OCI-LY3 (cell line): Measurements from ENCODE around the gene ARHGEF17.

Experiments used
- EZH2phosphoT487 ChIP-seq: fragments of 200-600 bp; shearing (Covaris generic); IDR thresholded peaks from 2 replicates; pipeline ENCODE4 v1.6.1; 2018; ENCODE audit warnings: antibody characterized with exemption, mixed run types, low read depth
- TF ChIP-seq, protein P1 (sequence below): fragments of 200-600, 300-600 bp; sonication (generic); IDR thresholded peaks from 2 replicates; pipeline ENCODE4 v1.5.1; 2014; ENCODE audit warnings: antibody characterized with exemption, low read length, low read depth

DNA sequence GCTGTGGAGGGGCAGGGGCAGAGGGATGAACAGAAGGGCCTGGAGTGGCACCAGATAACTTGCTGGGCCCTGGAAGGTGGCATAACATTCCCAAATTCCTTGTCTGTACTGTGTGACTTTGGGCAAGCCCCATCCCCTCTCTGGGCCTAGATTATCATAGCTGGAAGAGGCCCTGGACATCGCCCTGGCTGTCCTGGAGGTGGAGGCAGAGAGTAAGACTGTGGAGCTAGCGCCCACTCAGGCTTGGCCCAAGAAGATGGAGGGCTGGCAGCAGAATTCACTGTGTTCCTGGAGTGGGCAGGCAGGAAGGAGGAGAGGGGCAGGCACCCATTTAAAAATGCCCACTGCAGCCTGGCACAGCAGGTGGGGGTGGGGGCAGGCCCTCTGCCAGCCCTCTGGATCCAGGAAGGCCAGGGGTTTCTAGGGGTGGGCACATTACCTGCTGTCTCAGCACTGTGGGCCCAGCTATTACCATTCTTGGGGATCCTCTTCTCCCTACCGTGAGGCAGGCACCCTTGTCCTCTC, 22.6 kb downstream of the ARHGEF17 start:
- TF ChIP-seq, protein P1, sequence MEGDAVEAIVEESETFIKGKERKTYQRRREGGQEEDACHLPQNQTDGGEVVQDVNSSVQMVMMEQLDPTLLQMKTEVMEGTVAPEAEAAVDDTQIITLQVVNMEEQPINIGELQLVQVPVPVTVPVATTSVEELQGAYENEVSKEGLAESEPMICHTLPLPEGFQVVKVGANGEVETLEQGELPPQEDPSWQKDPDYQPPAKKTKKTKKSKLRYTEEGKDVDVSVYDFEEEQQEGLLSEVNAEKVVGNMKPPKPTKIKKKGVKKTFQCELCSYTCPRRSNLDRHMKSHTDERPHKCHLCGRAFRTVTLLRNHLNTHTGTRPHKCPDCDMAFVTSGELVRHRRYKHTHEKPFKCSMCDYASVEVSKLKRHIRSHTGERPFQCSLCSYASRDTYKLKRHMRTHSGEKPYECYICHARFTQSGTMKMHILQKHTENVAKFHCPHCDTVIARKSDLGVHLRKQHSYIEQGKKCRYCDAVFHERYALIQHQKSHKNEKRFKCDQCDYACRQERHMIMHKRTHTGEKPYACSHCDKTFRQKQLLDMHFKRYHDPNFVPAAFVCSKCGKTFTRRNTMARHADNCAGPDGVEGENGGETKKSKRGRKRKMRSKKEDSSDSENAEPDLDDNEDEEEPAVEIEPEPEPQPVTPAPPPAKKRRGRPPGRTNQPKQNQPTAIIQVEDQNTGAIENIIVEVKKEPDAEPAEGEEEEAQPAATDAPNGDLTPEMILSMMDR, result peak; percentile 30
- TF ChIP-seq EZH2phosphoT487, result no peak
